Neural progenitor cell (in vitro differentiated cells): ENCODE measurements around the gene ATP1A4. TPM values are rescaled to one million over a fixed set of nuclear protein-coding genes. Genes with fewer than 3 reads are reported as not detected.
A peak's percentile ranks its signal among the peaks of the same experiment; 100 is the strongest.

Experiments used
- DNase-seq: peaks from one replicate; pipeline ENCODE4 v3.0.0-alpha.2; 2016; ENCODE audit warnings: low spot score
- H2AFZ ChIP-seq: fragments of 200-600 bp; sonication (generic); replicated peaks from 2 replicates; pipeline ENCODE4 v1.6.1; 2016; ENCODE audit warnings: antibody characterized with exemption
- H3F3A ChIP-seq: fragments of 200-600 bp; sonication (generic); 2 replicates; pipeline ENCODE4 v1.6.1; 2016; ENCODE audit warnings: antibody characterized with exemption, low read depth
- H3K27ac ChIP-seq: fragments of 200-600 bp; sonication (generic); 2 replicates; pipeline ENCODE4 v1.5.1; 2016; ENCODE audit warnings: mild to moderate bottlenecking
- H3K27me3 ChIP-seq: fragments of 200-600 bp; sonication (generic); 2 replicates; pipeline ENCODE4 v1.6.1; 2016; ENCODE audit warnings: mild to moderate bottlenecking, moderate library complexity
- H3K36me3 ChIP-seq: fragments of 200-600 bp; sonication (generic); 2 replicates; pipeline ENCODE4 v1.5.1; 2016
- H3K4me1 ChIP-seq: fragments of 200-600 bp; sonication (generic); 2 replicates; pipeline ENCODE4 v1.6.1; 2016; ENCODE audit warnings: mixed run types
- H3K4me2 ChIP-seq: fragments of 200-600 bp; sonication (generic); 2 replicates; pipeline ENCODE4 v1.6.1; 2016
- H3K4me3 ChIP-seq: fragments of 200-600 bp; sonication (generic); 2 replicates; pipeline ENCODE4 v1.5.1; 2016
- H3K79me2 ChIP-seq: fragments of 200-600 bp; sonication (generic); 2 replicates; pipeline ENCODE4 v1.6.1; 2016; ENCODE audit warnings: low read depth
- H3K9ac ChIP-seq: fragments of 200-600 bp; sonication (generic); 2 replicates; pipeline ENCODE4 v1.6.1; 2016
- H3K9me3 ChIP-seq: fragments of 200-600 bp; sonication (generic); 2 replicates; pipeline ENCODE4 v1.5.1; 2016; ENCODE audit warnings: low read depth
- H4K20me1 ChIP-seq: fragments of 200-600 bp; sonication (generic); 2 replicates; pipeline ENCODE4 v1.6.1; 2016; ENCODE audit warnings: low read depth
- H3K27ac Mint-ChIP-seq: 3 replicates; pipeline ENCODE4 v1.8.0; 2021; ENCODE audit warnings: mixed read lengths
- H3K27me3 Mint-ChIP-seq: 2 replicates; pipeline ENCODE4 v1.8.0; 2022; ENCODE audit warnings: low read depth, mild to moderate bottlenecking, inconsistent platforms, moderate library complexity, mixed read lengths; ENCODE audit not compliant: insufficient read depth
- H3K36me3 Mint-ChIP-seq: 3 replicates; pipeline ENCODE4 v1.8.0; 2021; ENCODE audit warnings: mixed read lengths
- H3K4me1 Mint-ChIP-seq: 3 replicates; pipeline ENCODE4 v1.8.0; 2021; ENCODE audit warnings: mixed read lengths
- H3K4me3 Mint-ChIP-seq: 3 replicates; pipeline ENCODE4 v1.8.0; 2021; ENCODE audit warnings: mild to moderate bottlenecking, moderate library complexity, mixed read lengths
- H3K9me3 Mint-ChIP-seq: 3 replicates; pipeline ENCODE4 v1.8.0; 2020; ENCODE audit warnings: mixed read lengths
- EZH2 ChIP-seq: fragments of 200-600 bp; sonication (generic); IDR thresholded peaks from 2 replicates; pipeline ENCODE4 v1.6.1; 2017; ENCODE audit warnings: antibody characterized with exemption, mild to moderate bottlenecking, moderate library complexity
- EZH2phosphoT487 ChIP-seq: fragments of 200-600 bp; sonication (generic); IDR thresholded peaks from 2 replicates; pipeline ENCODE4 v1.6.1; 2017; ENCODE audit warnings: antibody characterized with exemption
- total RNA-seq: library from RNA; depleted of rRNA; stranded (reverse); fragments of >200 nt; gene quantifications from 2 replicates; pipeline ENCODE4 v1.2.3, GENCODE V29; 2015; ENCODE audit warnings: low replicate concordance
- TF ChIP-seq, protein P1 (sequence below): fragments of 200-600 bp; sonication (generic); IDR thresholded peaks from 2 replicates; pipeline ENCODE4 v1.5.1; 2017; ENCODE audit warnings: antibody characterized with exemption, mild to moderate bottlenecking

Gene ATP1A4
- total RNA-seq, 1 donor from 2014 or later: 0.17 TPM

DNA sequence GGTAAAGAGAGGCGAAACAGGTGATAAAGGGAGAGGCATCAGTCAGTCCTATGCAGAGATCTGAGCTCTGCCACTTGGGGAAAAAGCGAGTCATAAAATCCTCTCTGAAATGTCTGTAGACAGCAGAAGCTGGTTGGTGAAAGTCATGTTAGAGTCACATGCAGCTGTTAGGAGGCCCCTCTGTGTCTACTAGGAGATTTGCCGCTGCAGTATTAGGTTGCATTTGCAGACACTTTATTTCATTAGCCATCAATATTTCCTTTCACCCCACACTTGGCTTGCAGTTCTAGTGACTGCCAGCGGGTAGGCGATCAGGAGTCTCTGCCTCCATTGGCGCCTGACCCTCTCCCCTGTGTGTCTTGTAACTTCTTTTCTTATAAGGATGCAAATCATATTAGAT, 16.2 kb downstream of the ATP1A4 start:
- Histone ChIP-seq H4K20me1 (peaks cover 4% of the 10 kb centered on the region), H3K79me2 (no peaks in the 10 kb centered on the region), H3K27me3 (peaks cover 49% of the 10 kb centered on the region), H3F3A (peaks cover 30% of the 10 kb centered on the region), H3K36me3 (no peaks in the 10 kb centered on the region), H3K27ac (no peak overlapping the region), H3K4me3 (no peak overlapping the region), H3K4me2 (no peak overlapping the region), H3K9me3 (no peaks in the 10 kb centered on the region), H3K9ac (no peak overlapping the region), H2AFZ (no peak overlapping the region), H3K4me1 (peaks cover 34% of the 10 kb centered on the region)
- peaks cover 15% of the 10 kb centered on the region for H3K27me3 Mint-ChIP-seq
- DNase-seq: no peak
- no peaks in the 10 kb centered on the region for H3K36me3 Mint-ChIP-seq
- H3K4me1 Mint-ChIP-seq: peaks cover 55% of the 10 kb centered on the region
- no peak overlapping the region for H3K27ac Mint-ChIP-seq
- H3K4me3 Mint-ChIP-seq: no peak overlapping the region
- TF ChIP-seq EZH2: no peak
- H3K9me3 Mint-ChIP-seq: peaks cover 3% of the 10 kb centered on the region

DNA sequence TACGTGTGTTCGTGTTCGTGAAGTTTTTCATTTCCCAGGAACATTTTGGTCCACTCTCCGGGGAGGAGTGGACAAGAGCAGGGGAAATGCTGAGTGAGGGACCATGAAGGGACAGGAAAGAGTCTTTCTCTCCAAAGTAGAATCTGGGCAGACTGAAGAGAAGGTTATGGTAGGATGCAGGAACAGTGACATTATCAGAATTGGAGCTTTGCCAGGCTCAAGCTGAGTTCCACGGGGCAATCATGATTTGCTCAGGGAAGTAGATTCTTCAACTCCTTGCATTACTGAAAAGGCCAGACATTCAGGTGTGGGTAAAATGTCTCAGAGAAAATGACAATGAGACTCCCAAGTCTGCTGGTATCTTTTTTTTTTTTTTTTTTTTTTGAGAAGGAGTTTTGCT, 16.6 kb downstream of the ATP1A4 start:
- H3K4me1 Mint-ChIP-seq: peaks cover 59% of the 10 kb centered on the region
- Histone ChIP-seq H3K79me2 (no peaks in the 10 kb centered on the region), H3K9ac (no peak overlapping the region), H3K4me1 (peaks cover 33% of the 10 kb centered on the region), H4K20me1 (peaks cover 4% of the 10 kb centered on the region), H3K4me3 (no peak overlapping the region), H2AFZ (no peak overlapping the region), H3K4me2 (no peak overlapping the region), H3K27me3 (peaks cover 53% of the 10 kb centered on the region), H3K36me3 (no peaks in the 10 kb centered on the region), H3F3A (peaks cover 30% of the 10 kb centered on the region), H3K27ac (no peak overlapping the region), H3K9me3 (no peaks in the 10 kb centered on the region)
- DNase-seq: no peak
- no peak for TF ChIP-seq EZH2
- TF ChIP-seq EZH2phosphoT487: no peak
- TF ChIP-seq, protein P1, sequence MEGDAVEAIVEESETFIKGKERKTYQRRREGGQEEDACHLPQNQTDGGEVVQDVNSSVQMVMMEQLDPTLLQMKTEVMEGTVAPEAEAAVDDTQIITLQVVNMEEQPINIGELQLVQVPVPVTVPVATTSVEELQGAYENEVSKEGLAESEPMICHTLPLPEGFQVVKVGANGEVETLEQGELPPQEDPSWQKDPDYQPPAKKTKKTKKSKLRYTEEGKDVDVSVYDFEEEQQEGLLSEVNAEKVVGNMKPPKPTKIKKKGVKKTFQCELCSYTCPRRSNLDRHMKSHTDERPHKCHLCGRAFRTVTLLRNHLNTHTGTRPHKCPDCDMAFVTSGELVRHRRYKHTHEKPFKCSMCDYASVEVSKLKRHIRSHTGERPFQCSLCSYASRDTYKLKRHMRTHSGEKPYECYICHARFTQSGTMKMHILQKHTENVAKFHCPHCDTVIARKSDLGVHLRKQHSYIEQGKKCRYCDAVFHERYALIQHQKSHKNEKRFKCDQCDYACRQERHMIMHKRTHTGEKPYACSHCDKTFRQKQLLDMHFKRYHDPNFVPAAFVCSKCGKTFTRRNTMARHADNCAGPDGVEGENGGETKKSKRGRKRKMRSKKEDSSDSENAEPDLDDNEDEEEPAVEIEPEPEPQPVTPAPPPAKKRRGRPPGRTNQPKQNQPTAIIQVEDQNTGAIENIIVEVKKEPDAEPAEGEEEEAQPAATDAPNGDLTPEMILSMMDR: no peak
- H3K27me3 Mint-ChIP-seq: peaks cover 17% of the 10 kb centered on the region
- peak overlapping the region; percentile 8 for H3K27ac Mint-ChIP-seq
- H3K36me3 Mint-ChIP-seq: no peaks in the 10 kb centered on the region
- peak overlapping the region; percentile 35 for H3K4me3 Mint-ChIP-seq
- H3K9me3 Mint-ChIP-seq: peaks cover 3% of the 10 kb centered on the region

DNA sequence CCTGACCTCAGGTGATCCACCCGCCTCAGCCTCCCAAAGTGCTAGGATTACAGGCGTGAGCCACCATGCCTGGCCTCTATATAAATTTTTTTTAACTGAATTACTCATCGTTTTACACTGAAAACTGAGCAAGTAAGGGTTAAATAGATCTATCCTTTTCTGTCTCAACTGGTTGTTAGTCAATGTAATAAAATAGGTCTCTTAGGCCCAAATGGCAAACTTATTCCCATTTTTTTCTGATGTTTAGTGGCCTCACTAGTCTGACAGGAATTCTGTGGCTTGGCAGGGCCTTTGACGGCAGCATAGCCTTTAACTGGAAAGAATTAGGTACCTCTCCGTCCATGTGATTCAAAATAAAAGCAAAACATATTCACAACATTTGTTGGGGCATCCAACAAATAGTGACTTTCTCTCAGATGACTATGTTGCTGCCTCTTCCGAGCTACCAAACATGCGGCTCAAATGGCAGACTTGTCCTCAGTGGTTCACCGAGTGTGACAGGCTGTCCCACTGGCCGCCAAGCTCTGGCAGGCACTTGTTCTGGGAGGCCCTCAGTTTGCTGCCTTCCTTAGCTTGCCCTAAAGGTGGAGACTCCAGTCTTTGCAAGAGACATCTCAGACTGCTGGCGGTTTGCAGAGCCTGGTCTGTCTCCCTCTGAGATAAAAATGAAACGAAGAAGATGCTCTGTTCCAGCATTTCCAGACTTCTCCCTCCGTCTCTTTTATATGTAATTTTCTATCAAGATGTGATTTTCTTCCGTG, 17.4 kb downstream of the ATP1A4 start:
- Mint-ChIP-seq H3K4me3 (peak overlapping the region; percentile 72), H3K4me1 (peaks cover 62% of the 10 kb centered on the region), H3K27ac (peak overlapping the region; percentile 97), H3K36me3 (no peaks in the 10 kb centered on the region), H3K9me3 (peaks cover 2% of the 10 kb centered on the region), H3K27me3 (peaks cover 16% of the 10 kb centered on the region)
- Histone ChIP-seq H3K27ac (peak overlapping the region; percentile 88), H3F3A (peaks cover 30% of the 10 kb centered on the region), H3K79me2 (no peaks in the 10 kb centered on the region), H3K4me2 (peak overlapping the region; percentile 70), H3K9me3 (no peaks in the 10 kb centered on the region), H3K4me1 (peaks cover 33% of the 10 kb centered on the region), H3K9ac (no peak overlapping the region), H3K36me3 (no peaks in the 10 kb centered on the region), H4K20me1 (peaks cover 4% of the 10 kb centered on the region), H3K27me3 (peaks cover 61% of the 10 kb centered on the region), H3K4me3 (peak overlapping the region; percentile 23), H2AFZ (no peak overlapping the region)
- TF ChIP-seq EZH2: no peak
- TF ChIP-seq, protein P1: peak; percentile 30
- peak; percentile 76 for DNase-seq
